SK-N-SH (cell line): Measurements from ENCODE around the gene YY2. TPM values are rescaled to one million over a fixed set of nuclear protein-coding genes. Genes with fewer than 3 reads are reported as not detected.

Source experiments
- CTCF ChIA-PET: fragments of 300-600, 350-600 bp; formaldehyde crosslinking; extraction: SDS; loops from one replicate; lab custom pipeline; 2021; lab: Yijun Ruan, JAX
- POLR2A ChIA-PET: fragments of 350-600 bp; sonication (Branson Sonifier 250); formaldehyde crosslinking; extraction: SDS; loops from one replicate; lab custom pipeline; 2020; ENCODE audit warnings: antibody characterized with exemption, inconsistent platforms; lab: Yijun Ruan, JAX
- DNase-seq: peaks from one replicate; pipeline ENCODE4 v3.0.0; 2012
- H2AFZ ChIP-seq: fragments of 200-600 bp; sonication (generic); 2 replicates; pipeline ENCODE4 v1.8.1; 2016; ENCODE audit warnings: antibody characterized with exemption, mild to moderate bottlenecking, low read depth
- H3F3A ChIP-seq: fragments of 200-600 bp; sonication (generic); replicated peaks from 2 replicates; pipeline ENCODE3; 2016; ENCODE audit warnings: antibody characterized with exemption, mild to moderate bottlenecking; ENCODE audit not compliant: insufficient read depth
- H3K27ac ChIP-seq, 2 experiments: fragments of 200-500 bp in 1 of 2; fragments of 200-600 bp in 1 of 2; sonication (Bioruptor generic) in 1 of 2; sonication (generic), shearing (Covaris generic) in 1 of 2; 2 replicates each; pipeline versions ENCODE4 v1.5.1 to v1.6.1; 2014 to 2016; ENCODE audit warnings: low read depth in 2 of 2, inconsistent platforms in 1 of 2, low read length in 1 of 2, mild to moderate bottlenecking in 1 of 2, mixed read lengths in 1 of 2
- H3K27me3 ChIP-seq: fragments of 200-600 bp; sonication (generic), shearing (Covaris generic); 2 replicates; pipeline ENCODE4 v1.6.1; 2016; ENCODE audit warnings: mixed run types; ENCODE audit not compliant: insufficient read depth
- H3K36me3 ChIP-seq, 2 experiments: fragments of 200-500 bp in 1 of 2; fragments of 200-600 bp in 1 of 2; sonication (Bioruptor generic) in 1 of 2; sonication (generic) in 1 of 2; replicated peaks in 1 of 2; 2 replicates each; pipeline versions ENCODE3 to v1.5.1; 2014 to 2016; ENCODE audit warnings: low read length in 1 of 2, mild to moderate bottlenecking in 1 of 2; ENCODE audit not compliant: insufficient read depth in 2 of 2, control insufficient read depth in 1 of 2
- H3K4me1 ChIP-seq, 2 experiments: fragments of 200-500 bp in 1 of 2; fragments of 200-600 bp in 1 of 2; sonication (Bioruptor generic) in 1 of 2; sonication (generic), shearing (Covaris generic) in 1 of 2; 2 replicates each; pipeline versions ENCODE4 v1.5.1 to v1.6.1; 2014 to 2016; ENCODE audit warnings: low read depth in 1 of 2, low read length in 1 of 2, mixed run types in 1 of 2; ENCODE audit not compliant: insufficient read depth in 2 of 2, control insufficient read depth in 1 of 2
- H3K4me2 ChIP-seq: fragments of 200-600 bp; sonication (generic), shearing (Covaris generic); 2 replicates; pipeline ENCODE4 v1.6.1; 2017; ENCODE audit warnings: mixed run types
- H3K4me3 ChIP-seq, 2 experiments: fragments of 200-500 bp in 1 of 2; fragments of 200-600 bp in 1 of 2; sonication (Bioruptor generic) in 1 of 2; sonication (generic), shearing (Covaris generic) in 1 of 2; 2 replicates each; pipeline versions ENCODE4 v1.5.1 to v1.8.1; 2014 to 2016; ENCODE audit warnings: low read depth in 2 of 2, inconsistent platforms in 1 of 2, low read length in 1 of 2, mild to moderate bottlenecking in 1 of 2, mixed read lengths in 1 of 2, moderate library complexity in 1 of 2
- H3K79me2 ChIP-seq: fragments of 200-600 bp; sonication (generic); 2 replicates; pipeline ENCODE4 v1.8.1; 2017; ENCODE audit warnings: mild to moderate bottlenecking; ENCODE audit not compliant: insufficient read depth
- H3K9ac ChIP-seq: fragments of 200-600 bp; sonication (generic); 2 replicates; pipeline ENCODE4 v1.6.1; 2017; ENCODE audit warnings: mixed run types
- H3K9me2 ChIP-seq: fragments of 200-600 bp; sonication (generic); 2 replicates; pipeline ENCODE4 v1.6.1; 2017; ENCODE audit warnings: mixed run types
- H3K9me3 ChIP-seq: fragments of 200-600 bp; sonication (generic); 2 replicates; pipeline ENCODE4 v1.6.1; 2017; ENCODE audit warnings: mixed run types, mild to moderate bottlenecking, moderate library complexity
- H4K20me1 ChIP-seq: fragments of 200-600 bp; sonication (generic); 2 replicates; pipeline ENCODE4 v1.6.1; 2017; ENCODE audit warnings: mild to moderate bottlenecking, mixed run types; ENCODE audit not compliant: insufficient read depth
- FOXJ3 ChIP-seq: sonication (generic); formaldehyde crosslinking; IDR thresholded peaks from 2 replicates; pipeline ENCODE4 v1.5.1; 2020; ENCODE audit warnings: mild to moderate bottlenecking, missing genetic modification reagents
- FOXM1 ChIP-seq: IDR thresholded peaks from 2 replicates; pipeline ENCODE4 v1.4.0; 2012; ENCODE audit warnings: low read depth, mild to moderate bottlenecking
- GABPA ChIP-seq: IDR thresholded peaks from 2 replicates; pipeline ENCODE4 v1.4.0; 2012; ENCODE audit warnings: low read depth, mild to moderate bottlenecking
- IRF3 ChIP-seq: fragments of 150-350 bp; IDR thresholded peaks from 2 replicates; pipeline ENCODE4 v1.6.1; 2016; ENCODE audit warnings: mild to moderate bottlenecking, low read depth, low read length
- JUND ChIP-seq: IDR thresholded peaks from 2 replicates; pipeline ENCODE4 v1.4.0; 2012
- MXI1 ChIP-seq: IDR thresholded peaks from 2 replicates; pipeline ENCODE4 v1.6.1; 2012; ENCODE audit warnings: mild to moderate bottlenecking, low read depth, low read length, improper control_type of control experiment
- PBX3 ChIP-seq: IDR thresholded peaks from 2 replicates; pipeline ENCODE4; 2012
- POLR2AphosphoS5 ChIP-seq: IDR thresholded peaks from 2 replicates; pipeline ENCODE4 v1.6.1; 2012; ENCODE audit warnings: low read depth, low read length
- RCOR1 ChIP-seq: fragments of 150-350 bp; IDR thresholded peaks from 2 replicates; pipeline ENCODE4 v1.6.1; 2017; ENCODE audit warnings: antibody characterized with exemption, low read length
- RFX5 ChIP-seq: IDR thresholded peaks from 2 replicates; pipeline ENCODE4 v1.6.1; 2012; ENCODE audit warnings: mild to moderate bottlenecking, improper control_type of control experiment, low read length
- RXRA ChIP-seq: IDR thresholded peaks from 2 replicates; pipeline ENCODE4 v1.4.0; 2012; ENCODE audit warnings: low read depth, mild to moderate bottlenecking, borderline replicate concordance
- SMC3 ChIP-seq: IDR thresholded peaks from 2 replicates; pipeline ENCODE4 v1.6.1; 2012; ENCODE audit warnings: low read depth, low read length, improper control_type of control experiment
- TCF12 ChIP-seq: IDR thresholded peaks from 2 replicates; pipeline ENCODE4 v1.4.0; 2012
- TEAD4 ChIP-seq: IDR thresholded peaks from 2 replicates; pipeline ENCODE4 v1.4.0; 2012; ENCODE audit warnings: mild to moderate bottlenecking, borderline replicate concordance; ENCODE audit not compliant: insufficient read depth
- YY1 ChIP-seq: IDR thresholded peaks from 2 replicates; pipeline ENCODE4 v1.4.0; 2012; ENCODE audit warnings: low read depth, mild to moderate bottlenecking
- WGBS: methylation state at CpG from one replicate; pipeline ENCODE4 v1.1.6; 2017; ENCODE audit warnings: low lambda C conversion rate; 5-methylcytosine and 5-hydroxymethylcytosine counted together
- polyA plus RNA-seq, 3 experiments: library from polyadenylated mRNA; depleted of rRNA; stranded (reverse); fragments of >200 nt; gene quantifications; 2 replicates each; pipeline ENCODE4 v1.2.3, GENCODE V29; 2012
- TF ChIP-seq, protein P1 (sequence below): IDR thresholded peaks from 2 replicates; pipeline ENCODE4 v1.6.1; 2012; ENCODE audit warnings: mild to moderate bottlenecking, low read depth, low read length, moderate library complexity

The YY2 gene
- polyA plus RNA-seq, 1 of the 3 experiments (the other 2 are of a cell fraction) = 2.3 TPM

GRCh38 chrX:21885568-21885967, 29.8 kb downstream of the YY2 start:
- H3K9me2 ChIP-seq = no peaks in the 10 kb centered on the region; the same call in 1 of the 2 replicates
- no peaks in the 10 kb centered on the region for H4K20me1 ChIP-seq
- no peaks in the 10 kb centered on the region for H3K27me3 ChIP-seq
- no peak for DNase-seq
- no peak overlapping the region for H3K4me2 ChIP-seq
- no peak overlapping the region for H3K4me3 ChIP-seq
- ChIA-PET POLR2A (no interaction called here), CTCF (no interaction called here)
- H3K36me3 ChIP-seq = peaks cover 6 to 7% of the 10 kb centered on the region in 2 experiments
- no peaks in the 10 kb centered on the region for H3K79me2 ChIP-seq
- H3K9ac ChIP-seq = no peak overlapping the region
- TF ChIP-seq PBX3 (peak; percentile 65), FOXJ3 (CRISPR knock-in tag) (no peak), RCOR1 (no peak), RXRA (peak; percentile 72; the same call in 1 of the 2 replicates), TCF12 (peak; percentile 33; the same call in 1 of the 2 replicates), RFX5 (no peak), JUND (peak; percentile 15; the same call in 1 of the 2 replicates), GABPA (no peak), YY1 (no peak)
- 81% methylated on average over 1 of the region's 1 CpG for WGBS
- peak overlapping the region in 1 of 2 experiments; percentile 53; a peak in 1 of 4 replicates for H3K27ac ChIP-seq
- H3K9me3 ChIP-seq = no peaks in the 10 kb centered on the region
- H3F3A ChIP-seq = peaks cover 10% of the 10 kb centered on the region
- no peak overlapping the region for H2AFZ ChIP-seq
- H3K4me1 ChIP-seq = no peaks in the 10 kb centered on the region; a peak in 2 of 4 replicates

GRCh38 chrX:21905313-21905712, 49.5 kb downstream of the YY2 start:
- no peaks in the 10 kb centered on the region for H3K9me2 ChIP-seq
- no peaks in the 10 kb centered on the region for H3K79me2 ChIP-seq
- no peaks in the 10 kb centered on the region for H3K36me3 ChIP-seq
- no peaks in the 10 kb centered on the region for H3K27me3 ChIP-seq
- no peak overlapping the region for H3K9ac ChIP-seq
- no peaks in the 10 kb centered on the region for H3K9me3 ChIP-seq
- ChIA-PET CTCF (no interaction called here), POLR2A (no interaction called here)
- no peak overlapping the region for H2AFZ ChIP-seq
- 62% methylated on average over 2 of the region's 2 CpGs for whole genome bisulfite sequencing
- H3K4me3 ChIP-seq = no peak overlapping the region
- no peaks in the 10 kb centered on the region for H3F3A ChIP-seq
- H4K20me1 ChIP-seq = no peaks in the 10 kb centered on the region
- DNase-seq = no peak
- no peak overlapping the region for H3K27ac ChIP-seq
- no peak overlapping the region for H3K4me2 ChIP-seq
- TF ChIP-seq JUND (no peak), SMC3 (no peak), IRF3 (no peak), FOXJ3 (CRISPR knock-in tag) (no peak), FOXM1 (no peak), RXRA (no peak), PBX3 (no peak), YY1 (no peak), TEAD4 (no peak), POLR2AphosphoS5 (no peak), MXI1 (no peak)
- TF ChIP-seq, protein P1, sequence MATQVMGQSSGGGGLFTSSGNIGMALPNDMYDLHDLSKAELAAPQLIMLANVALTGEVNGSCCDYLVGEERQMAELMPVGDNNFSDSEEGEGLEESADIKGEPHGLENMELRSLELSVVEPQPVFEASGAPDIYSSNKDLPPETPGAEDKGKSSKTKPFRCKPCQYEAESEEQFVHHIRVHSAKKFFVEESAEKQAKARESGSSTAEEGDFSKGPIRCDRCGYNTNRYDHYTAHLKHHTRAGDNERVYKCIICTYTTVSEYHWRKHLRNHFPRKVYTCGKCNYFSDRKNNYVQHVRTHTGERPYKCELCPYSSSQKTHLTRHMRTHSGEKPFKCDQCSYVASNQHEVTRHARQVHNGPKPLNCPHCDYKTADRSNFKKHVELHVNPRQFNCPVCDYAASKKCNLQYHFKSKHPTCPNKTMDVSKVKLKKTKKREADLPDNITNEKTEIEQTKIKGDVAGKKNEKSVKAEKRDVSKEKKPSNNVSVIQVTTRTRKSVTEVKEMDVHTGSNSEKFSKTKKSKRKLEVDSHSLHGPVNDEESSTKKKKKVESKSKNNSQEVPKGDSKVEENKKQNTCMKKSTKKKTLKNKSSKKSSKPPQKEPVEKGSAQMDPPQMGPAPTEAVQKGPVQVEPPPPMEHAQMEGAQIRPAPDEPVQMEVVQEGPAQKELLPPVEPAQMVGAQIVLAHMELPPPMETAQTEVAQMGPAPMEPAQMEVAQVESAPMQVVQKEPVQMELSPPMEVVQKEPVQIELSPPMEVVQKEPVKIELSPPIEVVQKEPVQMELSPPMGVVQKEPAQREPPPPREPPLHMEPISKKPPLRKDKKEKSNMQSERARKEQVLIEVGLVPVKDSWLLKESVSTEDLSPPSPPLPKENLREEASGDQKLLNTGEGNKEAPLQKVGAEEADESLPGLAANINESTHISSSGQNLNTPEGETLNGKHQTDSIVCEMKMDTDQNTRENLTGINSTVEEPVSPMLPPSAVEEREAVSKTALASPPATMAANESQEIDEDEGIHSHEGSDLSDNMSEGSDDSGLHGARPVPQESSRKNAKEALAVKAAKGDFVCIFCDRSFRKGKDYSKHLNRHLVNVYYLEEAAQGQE = no peak
- no peaks in the 10 kb centered on the region for H3K4me1 ChIP-seq
